Measurements from ENCODE around the gene APP.
"Not testable (repeated sequence)": the region's sequence is repeated elsewhere in the genome, so short reads cannot be mapped to it uniquely, and the experiment has no call there.

Gene APP

DNA sequence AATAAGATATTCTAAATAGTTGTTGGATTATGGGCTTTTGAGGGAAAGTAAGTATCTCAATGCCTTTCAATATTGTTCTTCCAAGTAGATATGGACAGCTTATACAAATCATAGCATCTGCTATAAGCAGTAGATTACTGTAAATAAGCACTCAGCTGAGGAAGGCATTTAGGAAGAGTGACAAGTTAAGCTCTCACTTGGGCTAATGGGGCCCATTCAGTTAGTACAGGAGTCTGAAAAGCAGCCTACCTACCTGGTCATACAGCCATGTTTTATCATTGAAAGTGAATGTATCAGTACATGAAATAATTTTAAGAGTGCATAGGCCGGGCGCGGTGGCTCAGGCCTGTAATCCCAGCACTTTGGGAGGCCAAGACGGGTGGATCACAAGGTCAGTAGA lies 73.1 kb downstream of the APP start:
- DNase-seq (ENCODE audit: low spot score): no peak

DNA sequence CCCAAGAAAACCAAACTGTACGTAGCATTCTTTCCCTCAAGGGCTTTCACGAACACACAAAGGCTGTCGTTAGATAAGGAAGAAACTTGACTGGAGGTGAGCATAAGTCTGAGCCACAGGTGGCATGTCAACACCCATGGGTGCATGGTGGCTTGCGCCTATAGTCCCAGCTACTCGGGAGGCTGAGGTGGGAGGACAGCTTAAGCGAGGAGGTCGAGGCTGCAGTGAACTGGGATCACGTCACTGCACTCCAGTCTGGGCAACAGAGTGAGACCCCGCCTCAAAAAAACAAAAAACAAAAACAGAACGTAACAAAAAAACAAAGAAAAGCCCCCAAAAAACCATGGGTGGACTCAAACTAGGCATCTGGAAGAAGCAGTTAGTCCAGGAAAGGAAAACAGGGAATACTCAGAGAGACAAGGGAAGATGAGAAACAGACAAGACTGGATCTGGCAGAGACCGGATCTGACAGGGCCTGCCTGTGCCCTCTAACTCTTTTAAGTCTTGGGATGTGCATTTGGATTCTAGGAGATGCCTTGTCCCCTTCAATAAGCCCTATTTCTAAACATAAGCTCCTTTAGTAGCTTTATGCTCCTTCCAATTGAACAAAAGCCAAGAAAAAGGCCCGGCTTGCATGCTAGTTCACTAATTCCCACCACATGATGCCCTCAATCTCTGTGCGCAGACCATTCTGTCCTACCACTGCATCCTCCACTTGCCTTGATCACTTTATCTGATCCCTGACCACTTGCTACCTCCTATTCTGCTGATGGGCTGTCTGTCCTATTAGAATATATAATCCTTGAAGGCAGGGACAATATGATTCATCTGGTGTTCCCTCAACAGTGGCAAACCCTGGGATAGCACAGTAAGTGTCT lies 73.8 kb downstream of the APP start:
- DNase-seq (ENCODE audit: low spot score): no peak

DNA sequence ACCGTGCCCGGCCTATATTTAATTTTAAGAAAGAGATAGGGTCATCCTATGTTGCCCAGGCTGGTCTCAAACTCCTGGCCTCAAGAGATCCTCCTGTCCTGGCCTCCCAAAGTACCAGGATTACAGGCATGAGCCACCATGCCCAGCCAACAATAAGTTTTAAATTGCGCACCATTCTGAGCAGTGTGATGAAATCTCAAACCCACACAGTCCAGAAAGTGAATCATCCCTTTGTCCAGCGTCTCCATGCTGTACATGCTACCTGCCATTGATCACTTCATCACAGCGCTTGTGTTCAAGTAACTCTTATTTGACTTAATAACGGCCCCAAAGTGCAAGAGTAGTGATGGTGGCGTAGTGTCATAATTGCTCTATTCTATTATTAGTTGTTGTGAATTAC lies 75.4 kb downstream of the APP start:
- DNase-seq (ENCODE audit: low spot score): no peak

DNA sequence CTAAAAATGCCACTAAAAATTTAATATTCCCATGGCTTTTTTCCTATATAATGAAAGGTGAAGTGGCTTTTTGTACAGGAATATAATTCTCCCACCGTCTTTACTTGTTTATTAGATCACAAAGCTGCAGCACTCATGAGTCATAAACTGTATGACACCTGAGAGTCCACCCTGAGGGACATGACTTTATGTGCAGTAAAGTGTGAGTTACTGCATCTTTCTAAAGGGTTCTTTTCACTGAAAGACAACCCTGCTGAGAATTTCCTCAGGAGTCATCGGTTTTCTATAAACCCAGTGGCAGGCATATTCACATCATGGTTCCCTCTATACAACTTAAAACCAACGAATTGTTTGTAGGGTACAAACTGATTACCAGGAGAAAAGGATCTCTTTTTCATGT lies 77.4 kb downstream of the APP start:
- no peak for DNase-seq (ENCODE audit: low spot score)

DNA sequence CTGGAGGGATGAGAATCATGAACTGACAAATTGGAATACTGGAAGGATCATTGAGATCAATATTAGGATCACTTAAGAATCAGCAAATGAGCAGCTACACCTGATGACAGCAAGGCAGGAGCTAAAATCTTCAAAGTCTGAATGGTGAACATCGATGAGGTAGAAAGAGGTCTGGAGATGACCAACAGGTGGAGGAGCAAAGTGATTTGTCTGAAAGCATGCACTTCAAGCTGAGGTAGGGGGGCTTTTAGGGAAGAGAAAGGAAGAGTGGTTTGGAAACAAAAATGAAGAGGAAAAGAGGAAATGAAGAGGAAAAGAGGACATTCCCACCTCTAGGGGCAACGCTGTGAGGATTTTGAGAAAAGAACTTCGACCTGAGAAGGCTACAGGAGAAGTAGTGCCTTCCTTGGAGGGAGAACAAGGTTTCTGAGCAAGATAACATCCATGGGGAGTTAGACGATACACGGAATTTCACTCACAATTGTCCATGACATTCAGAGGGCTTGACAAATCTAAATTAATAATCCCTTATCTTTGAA lies 79.0 kb downstream of the APP start:
- DNase-seq (ENCODE audit: low spot score): no peak

DNA sequence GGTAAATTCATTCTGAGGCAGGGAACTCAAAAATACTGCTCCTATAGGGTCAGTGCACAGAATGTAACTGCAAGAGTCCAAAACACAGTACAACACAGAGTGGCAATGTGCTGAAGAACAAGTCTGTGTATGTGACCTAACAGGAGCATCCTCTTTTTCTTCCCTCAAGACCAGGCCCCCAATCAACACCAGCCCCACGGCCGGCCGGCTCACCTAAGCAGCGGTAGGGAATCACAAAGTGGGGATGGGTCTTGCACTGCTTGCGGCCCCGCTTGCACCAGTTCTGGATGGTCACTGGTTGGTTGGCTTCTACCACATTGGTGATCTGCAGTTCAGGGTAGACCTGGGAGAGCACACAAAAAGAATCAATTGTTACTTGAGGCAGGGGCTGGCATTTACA lies 80.8 kb downstream of the APP start:
- DNase-seq (ENCODE audit: low spot score): no peak

DNA sequence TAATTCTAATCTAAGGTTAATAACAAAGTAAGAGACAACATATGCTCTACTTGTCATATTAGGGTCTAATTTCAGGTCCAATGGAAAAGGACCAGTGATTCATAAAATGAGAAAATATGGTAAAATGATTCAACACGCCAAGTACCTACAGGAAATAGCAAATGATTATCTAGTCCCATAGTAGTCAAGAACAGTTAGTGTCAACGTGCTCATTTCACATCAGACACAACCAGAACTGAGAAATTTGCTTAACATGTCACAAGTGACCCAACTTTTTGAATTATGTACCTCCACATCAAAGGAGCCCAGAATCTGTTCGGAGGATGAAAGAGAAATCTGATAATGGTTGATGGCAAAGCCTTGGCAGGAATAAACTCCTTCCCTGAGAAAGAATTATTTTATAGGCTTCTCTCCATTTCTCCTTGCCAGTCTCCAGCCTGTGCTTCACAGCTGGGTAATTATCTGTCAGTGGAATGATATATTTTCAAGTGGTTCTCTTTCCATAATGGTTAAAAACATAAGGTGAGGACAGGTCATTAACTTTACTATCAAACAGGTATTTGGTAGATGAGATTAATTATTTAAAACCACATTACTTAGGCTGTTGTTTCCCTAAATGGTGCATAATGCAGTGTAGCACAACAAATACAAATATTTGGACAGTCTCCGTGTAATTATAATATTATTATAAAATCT lies 83.2 kb downstream of the APP start:
- DNase-seq (ENCODE audit: low spot score): no peak

DNA sequence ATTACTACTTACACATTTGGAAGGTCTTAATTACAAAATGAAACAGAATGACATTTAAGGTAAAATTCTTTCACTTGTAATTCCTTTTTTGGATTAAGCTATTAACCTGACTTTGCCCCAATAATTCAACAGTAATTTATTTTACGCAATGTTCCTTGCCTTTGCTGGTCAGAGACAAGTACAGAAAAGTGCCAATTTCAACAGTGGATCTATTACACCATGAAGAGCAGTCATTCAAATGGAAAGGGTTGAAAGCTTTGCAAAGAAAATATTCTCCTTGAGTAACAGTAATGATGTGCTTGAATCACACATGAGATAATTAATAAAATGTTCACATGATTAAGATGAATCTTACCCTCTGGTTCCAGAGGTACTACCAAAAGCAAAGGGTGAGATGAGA lies 84.7 kb downstream of the APP start:
- no peak for DNase-seq (ENCODE audit: low spot score)

DNA sequence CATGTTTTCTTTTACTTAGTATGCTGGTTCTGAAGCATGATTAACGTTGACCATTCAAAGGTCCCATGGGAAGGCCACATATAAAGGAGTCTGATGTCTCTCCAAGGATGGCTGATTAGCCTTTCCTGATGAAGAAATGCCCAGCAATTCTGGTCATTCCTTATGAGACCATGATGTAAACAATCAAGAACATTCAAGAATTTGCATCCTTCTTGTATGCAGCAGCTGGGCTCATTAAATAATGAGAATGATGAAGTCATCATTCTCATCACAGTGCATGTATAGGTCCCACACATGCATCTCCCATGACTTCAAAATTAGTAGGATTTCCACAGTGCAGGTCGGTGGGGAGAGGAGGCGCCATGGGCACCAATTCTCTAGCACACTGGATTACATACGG lies 85.4 kb downstream of the APP start:
- DNase-seq (ENCODE audit: low spot score): no peak

DNA sequence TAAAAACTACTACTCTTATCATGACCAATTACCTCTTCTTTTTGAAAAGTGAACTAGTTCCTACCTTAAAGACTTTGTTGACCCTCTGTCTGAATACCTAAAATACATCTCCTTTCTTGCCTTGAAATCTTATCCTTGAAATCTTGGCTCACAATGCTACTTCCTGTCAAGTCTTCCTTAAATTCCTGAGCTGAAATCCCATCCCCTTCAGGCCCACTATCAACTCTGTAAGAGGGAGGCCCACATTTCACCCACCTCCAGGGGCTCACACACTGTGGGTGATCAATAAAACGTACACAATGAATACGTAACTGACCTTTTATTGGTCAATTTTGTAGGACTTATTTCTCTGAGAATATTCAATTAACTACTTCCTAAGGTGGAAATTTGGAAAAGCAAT lies 88.0 kb downstream of the APP start:
- DNase-seq (ENCODE audit: low spot score): no peak

DNA sequence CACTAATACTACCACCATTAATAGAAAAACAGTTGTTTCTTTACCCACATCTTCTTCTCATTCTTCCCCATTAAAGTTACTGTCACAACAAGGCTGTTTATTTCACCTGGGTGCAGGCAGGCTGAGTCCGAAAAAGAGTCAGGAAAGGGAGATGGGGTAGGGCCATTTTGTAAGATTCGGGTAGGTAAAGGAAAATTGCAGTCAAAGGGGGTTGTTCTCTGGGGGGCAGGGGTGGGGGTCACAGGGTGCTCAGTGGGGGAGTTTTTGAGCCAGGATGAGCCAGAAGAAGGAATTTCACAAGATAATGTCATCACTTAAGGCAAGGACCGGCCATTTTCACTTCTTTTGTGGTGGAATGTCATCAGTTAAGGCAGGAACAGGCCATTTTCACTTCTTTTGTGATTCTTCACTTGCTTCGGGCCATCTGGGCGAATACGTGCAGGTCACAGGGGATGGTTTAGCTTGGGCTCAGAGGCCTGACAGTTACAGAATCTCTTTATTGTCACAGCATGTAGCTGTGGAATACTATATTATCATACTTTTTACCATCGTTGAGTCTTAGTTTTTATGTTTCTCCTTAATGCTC lies 89.3 kb downstream of the APP start:
- not testable (repeated sequence) for DNase-seq (ENCODE audit: low spot score)

DNA sequence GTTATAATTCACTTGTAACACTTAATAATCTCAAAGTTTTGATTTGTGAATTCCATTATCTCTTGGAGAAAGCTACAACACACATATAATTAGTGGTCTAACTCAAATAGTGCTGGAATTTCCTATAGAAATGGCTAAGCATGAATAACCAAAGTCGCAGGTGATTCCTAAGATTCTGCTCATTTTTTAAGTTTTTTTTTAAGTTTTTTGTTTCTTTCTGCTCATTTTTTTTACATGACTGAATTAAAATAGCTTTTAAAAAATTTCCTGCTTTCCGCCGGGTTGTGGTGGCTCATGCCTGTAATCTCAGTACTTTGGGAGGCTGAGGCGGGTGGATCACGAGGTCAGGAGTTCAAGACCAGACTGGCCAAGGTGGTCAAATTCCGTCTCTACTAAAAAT lies 90.4 kb downstream of the APP start:
- no peak for DNase-seq (ENCODE audit: low spot score)

DNA sequence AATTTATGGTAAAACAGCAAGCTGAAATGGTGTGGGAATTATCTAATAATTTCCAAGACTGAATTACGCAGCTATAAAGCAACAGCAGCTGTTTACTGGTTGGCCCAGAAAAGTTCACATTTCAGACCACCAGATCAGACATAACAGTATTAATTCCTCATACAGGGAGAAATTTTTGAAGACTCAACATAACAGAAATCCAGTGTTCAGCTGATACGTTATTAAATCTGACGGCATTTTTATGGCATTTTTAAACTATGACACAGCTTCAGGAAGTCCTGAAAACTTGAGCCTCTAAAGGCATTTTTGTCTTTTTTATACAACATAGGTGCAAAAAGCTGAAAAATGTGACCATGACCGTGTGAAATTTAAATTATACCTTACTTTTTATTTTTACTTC lies 91.2 kb downstream of the APP start:
- DNase-seq (ENCODE audit: low spot score): no peak

DNA sequence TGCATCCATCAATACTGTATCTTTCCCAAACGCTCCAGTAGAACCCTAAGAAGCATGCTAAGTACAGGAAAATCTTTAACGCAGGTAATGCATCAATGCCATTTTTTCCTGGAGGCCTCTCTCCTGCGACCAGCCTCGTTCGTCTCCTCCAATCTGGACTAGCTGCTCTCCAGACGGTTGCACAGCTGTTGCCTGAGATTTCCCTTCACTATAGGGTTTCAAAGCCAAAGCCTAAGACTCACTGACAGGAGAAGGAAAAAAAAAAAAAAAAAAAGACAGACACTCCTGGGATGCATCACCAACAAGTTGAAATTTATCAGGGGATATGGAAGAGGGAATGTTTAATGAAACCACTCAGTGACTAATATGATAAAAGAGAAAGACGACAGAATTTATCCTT lies 93.0 kb downstream of the APP start:
- DNase-seq (ENCODE audit: low spot score): no peak

DNA sequence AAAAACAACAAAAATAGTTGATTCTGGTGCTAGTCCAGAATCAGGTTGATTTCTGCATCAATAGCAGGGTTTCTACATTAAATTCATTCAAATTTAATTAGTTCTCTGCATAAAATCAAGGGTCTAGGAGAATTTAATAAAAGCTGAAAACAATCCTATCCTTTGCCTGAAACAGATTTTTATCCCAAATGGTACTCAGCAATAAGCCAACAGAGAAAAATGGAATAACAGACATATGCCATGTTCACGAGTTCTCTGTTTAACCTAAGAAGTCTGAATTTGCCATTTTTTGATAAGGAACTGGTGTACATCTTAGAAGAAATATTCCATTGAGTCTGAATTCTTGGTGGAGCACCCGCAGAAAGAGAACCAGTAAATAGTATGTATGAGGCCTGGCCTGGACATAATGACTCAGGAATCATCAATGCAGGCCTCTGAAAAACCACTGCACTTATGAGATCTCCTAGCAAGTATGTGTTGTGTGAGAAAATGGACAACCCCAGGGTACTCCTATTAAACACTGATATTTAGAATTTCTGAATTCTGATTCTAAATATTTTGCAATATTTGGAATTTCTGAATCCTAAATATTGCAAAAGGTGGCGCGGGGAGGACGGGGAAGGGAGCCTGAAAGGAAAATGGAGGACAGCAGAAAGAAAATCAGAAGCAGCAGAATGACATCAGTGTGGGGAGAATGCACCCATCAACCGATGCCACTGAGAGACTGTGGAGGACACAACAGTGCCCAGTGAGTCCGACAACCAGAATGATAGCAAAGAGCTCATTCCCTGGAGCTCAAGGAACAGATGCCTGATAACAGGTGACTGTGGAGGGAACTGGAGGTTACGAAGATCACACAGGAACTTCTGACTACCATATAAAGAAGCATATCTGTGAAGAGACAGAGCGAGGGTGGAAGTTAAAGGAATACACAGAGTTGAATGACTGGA lies 97.6 kb downstream of the APP start:
- no peak for DNase-seq (ENCODE audit: low spot score)

DNA sequence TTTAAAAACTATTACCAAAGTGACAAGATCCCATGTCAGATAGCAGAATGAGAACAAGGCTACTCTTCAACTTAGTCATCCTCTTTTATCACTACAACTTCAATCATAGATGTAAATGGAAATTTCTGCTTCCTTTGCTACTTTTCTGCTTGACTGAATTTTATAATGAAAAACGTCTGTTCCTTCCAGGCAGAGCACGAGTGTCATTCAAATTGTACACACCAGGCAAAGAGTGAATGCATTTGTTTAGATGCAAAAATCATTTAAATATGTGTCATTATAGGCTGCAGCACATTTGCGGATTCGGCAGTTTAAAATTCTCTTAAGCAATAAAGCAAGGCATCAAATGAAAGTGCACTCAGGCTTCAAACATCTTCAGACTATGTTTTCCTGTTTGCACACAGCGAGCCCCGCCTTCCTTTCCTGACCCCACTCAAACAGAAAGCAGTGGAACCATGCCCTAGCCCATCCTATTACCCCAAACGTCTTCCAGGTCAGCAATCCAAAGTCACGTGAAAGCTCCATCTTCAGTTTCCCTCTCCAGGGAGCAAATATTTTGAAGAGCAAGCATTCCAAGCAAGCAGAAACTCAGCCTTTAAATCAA lies 99.6 kb downstream of the APP start:
- peak; percentile 18 for DNase-seq (ENCODE audit: low spot score)

DNA sequence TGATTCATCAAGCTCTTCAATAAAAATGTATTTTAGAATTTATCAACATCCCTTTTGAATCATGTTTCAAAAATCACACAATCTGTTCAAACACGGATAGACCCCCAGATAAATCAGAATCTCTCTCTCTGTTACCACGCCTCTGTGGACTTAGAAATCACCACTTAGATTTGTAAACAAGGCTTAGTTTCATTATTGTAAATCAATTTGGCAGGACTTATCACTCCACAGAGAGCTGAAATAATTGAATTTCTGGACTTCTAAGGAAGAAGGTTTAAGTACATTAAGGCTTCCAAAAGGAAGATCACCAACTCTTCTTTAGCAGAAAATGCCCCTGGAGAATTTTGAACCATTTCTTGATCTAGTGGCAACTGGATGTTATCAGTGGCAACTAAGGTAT lies 100.4 kb downstream of the APP start:
- no peak for DNase-seq (ENCODE audit: low spot score)

DNA sequence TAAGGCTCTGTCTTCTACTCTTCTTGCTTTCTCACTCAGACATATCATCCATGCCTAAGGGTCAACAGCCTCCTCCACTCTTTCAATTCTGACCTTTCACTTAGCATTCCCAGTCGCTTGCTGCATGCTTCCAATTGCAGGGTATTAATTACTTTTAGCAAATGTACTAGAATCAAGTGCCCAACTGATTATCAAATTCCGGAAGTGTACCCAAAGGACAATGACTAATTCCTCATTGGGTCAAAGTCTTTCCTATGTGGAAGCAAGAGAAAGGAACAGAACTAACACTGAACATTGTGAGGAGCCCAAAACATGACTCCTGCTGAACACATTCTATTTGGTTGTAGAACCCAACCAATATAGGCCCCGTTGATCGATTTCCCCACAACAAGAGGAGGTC lies 101.8 kb downstream of the APP start:
- DNase-seq (ENCODE audit: low spot score): no peak

DNA sequence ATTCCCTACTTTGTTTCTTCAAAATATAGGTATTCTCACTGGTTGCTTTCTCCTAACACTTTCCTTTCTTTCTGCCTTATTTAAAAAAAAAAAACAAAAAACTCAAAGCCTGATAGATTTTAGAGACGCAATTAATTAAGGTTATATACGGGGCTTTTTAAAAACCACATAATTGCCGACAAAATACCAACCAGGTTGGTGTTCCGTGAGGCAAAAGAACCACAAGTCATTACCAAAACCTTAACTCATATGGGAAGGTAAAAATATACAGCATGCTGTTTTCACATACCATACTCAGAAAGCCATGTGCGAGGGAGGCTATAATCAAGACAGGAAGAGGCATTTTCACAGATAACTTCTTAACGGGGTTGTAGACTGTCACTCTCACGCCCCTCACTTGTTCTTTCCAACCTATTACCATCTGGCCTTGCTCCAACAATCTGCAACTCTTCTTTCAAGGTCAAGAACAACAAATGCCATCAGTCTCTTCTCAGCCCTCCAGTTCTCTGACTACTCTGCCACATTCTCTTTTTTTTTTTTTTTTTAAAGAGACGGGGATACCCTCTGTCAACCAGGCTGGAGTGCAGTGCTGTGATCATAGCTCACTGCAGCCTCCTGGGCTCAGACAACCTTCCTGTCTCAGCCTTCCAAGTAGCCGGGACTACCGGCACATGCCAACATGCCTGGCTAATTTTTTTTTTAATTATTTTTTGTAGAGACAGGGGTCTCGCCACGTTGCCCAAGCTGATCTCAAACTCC lies 102.6 kb downstream of the APP start:
- DNase-seq (ENCODE audit: low spot score): no peak

DNA sequence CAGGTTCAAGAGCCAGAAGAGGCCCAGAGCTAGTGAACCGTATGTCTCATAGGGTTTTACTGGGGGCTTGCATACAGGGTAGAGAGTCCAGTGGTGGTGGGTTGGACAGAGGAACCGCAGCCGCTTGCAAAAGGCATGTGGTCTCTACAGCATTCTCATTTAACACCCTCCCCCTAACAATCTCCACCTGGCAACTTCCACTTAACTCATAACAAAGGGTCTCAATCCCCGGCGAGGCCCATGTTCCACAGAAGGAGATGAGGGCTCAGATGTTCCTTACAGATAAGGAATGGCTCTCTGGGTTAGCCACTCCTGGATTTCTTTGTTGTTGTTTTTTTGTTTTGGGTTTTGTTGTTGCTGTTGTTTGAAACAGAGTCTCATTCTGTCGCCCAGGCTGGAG lies 106.1 kb downstream of the APP start:
- no peak for DNase-seq (ENCODE audit: low spot score)

DNA sequence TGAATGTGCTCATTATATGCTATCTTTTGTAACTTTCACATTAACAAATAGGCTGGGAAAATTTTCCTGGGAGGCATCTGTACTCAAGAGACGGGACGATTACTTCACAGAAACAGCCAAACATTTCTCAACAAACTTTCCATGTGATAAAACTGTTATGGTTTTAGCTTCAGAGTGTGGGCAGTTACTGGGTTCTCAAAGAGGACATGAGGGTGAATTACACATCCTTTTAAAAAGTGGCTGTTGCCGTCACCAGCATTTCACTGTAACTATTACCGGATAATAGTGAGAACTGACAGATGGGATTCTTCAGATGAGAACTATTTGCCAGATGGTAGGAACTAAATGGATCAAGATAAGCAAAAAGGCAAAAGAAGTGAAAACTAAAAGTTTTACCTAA lies 109.1 kb downstream of the APP start:
- DNase-seq (ENCODE audit: low spot score): no peak
